Esophagus muscularis mucosa (tissue), 4 donors: Measurements from ENCODE around the gene RNF213. TPM values are rescaled to one million over a fixed set of nuclear protein-coding genes. Genes with fewer than 3 reads are reported as not detected.

Experiments used
- DNase-seq: peaks from one replicate; pipeline ENCODE4 v3.0.0-alpha.2; 2017; ENCODE audit errors: extremely low spot score
- H3K27ac ChIP-seq, 4 donors: fragments of 200-600 bp; sonication (generic); replicated peaks in 1 of 4; 1 replicate in 3 of 4; 2 replicates in 1 of 4; pipeline ENCODE4 v1.5.1; 2016 to 2019; ENCODE audit warnings: mild to moderate bottlenecking in 1 of 4
- H3K27me3 ChIP-seq, 4 donors: fragments of 200-600 bp; sonication (generic); one replicate each; pipeline versions ENCODE4 v1.5.1 to v1.6.0; 2016 to 2019
- H3K36me3 ChIP-seq, 4 donors: fragments of 200-600 bp; sonication (generic); one replicate each; pipeline ENCODE4 v1.5.1; 2016 to 2019
- H3K4me1 ChIP-seq, 4 donors: fragments of 200-600 bp; sonication (generic); one replicate each; pipeline ENCODE4 v1.5.1; 2016 to 2019
- H3K4me3 ChIP-seq, 4 donors: fragments of 200-600 bp; sonication (generic); 1 replicate in 2 of 4; 2 replicates in 2 of 4; pipeline ENCODE4 v1.5.1; 2016 to 2019; ENCODE audit warnings: mild to moderate bottlenecking in 4 of 4, moderate library complexity in 1 of 4
- H3K9me3 ChIP-seq, 4 donors: fragments of 200-600 bp; sonication (generic); 1 replicate in 3 of 4; 2 replicates in 1 of 4; pipeline ENCODE4 v1.5.1; 2016 to 2019
- CTCF ChIP-seq, 3 experiments: fragments of 200-600 bp in 2 of 3; fragments of 450-650 bp in 1 of 3; sonication (generic) in 2 of 3; IDR thresholded peaks; one replicate each; pipeline ENCODE4 v1.5.1; 2017 to 2019; ENCODE audit warnings: antibody characterized with exemption in 3 of 3, mild to moderate bottlenecking in 2 of 3, moderate library complexity in 1 of 3
- EP300 ChIP-seq: sonication (generic); formaldehyde crosslinking; IDR thresholded peaks from one replicate; pipeline ENCODE4 v1.6.1; 2017; ENCODE audit warnings: antibody characterized with exemption
- POLR2A ChIP-seq: fragments of 450-650 bp; IDR thresholded peaks from one replicate; pipeline ENCODE4 v1.6.1; 2017; ENCODE audit warnings: antibody characterized with exemption, moderate library complexity, mild to moderate bottlenecking, low read depth
- POLR2AphosphoS5 ChIP-seq, 2 donors: sonication (generic); formaldehyde crosslinking; IDR thresholded peaks; one replicate each; pipeline ENCODE4 v1.6.1; 2017; ENCODE audit warnings: antibody characterized with exemption in 2 of 2
- WGBS: methylation state at CpG from one replicate; pipeline ENCODE4 v1.1.5; 2018; 5-methylcytosine and 5-hydroxymethylcytosine counted together
- intact Hi-C: fragments of 100-400 bp; cut with DNase I; formaldehyde crosslinking; loops from one replicate; pipeline ENCODE4 v1.15.1; 2023
- total RNA-seq, 4 donors: library from RNA; depleted of rRNA; stranded (reverse); fragments of >200 nt; gene quantifications; one replicate each; pipeline versions ENCODE4 v1.1.0 to v1.2.1, GENCODE V29; 2016

The RNF213 gene
- total RNA-seq, 4 donors from 2014 or later, result 55.8 to 85.7 (median 75.9) TPM

- Histone ChIP-seq H3K27me3 (no peaks in the 10 kb centered on the region), H3K36me3 (peaks cover 4 to 57% (median 36%) of the 10 kb centered on the region in 4 donors), H3K27ac (no peak overlapping the region), H3K9me3 (no peaks in the 10 kb centered on the region), H3K4me3 (no peak overlapping the region), H3K4me1 (peaks cover 30 to 44% (median 38%) of the 10 kb centered on the region in 4 donors)
- WGBS, result 97% methylated on average over 17 of the region's 17 CpGs
- intact Hi-C loops, result no loop called here
- no peak for DNase-seq
- TF ChIP-seq CTCF (IDR thresholded peaks at IDR 0.05), result no peak
- TF ChIP-seq POLR2AphosphoS5 (IDR thresholded peaks at IDR 0.05), result no peak
- no peak for TF ChIP-seq POLR2A
- TF ChIP-seq EP300, result no peak
Measured at GRCh38 chr17:80265205-80266068, 4.8 kb downstream of the RNF213 start.

GRCh38 chr17:80267391-80267790, 6.7 kb downstream of the RNF213 start:
- Histone ChIP-seq H3K36me3 (peaks cover 4 to 57% (median 36%) of the 10 kb centered on the region in 4 donors), H3K27me3 (no peaks in the 10 kb centered on the region), H3K27ac (no peak overlapping the region), H3K9me3 (no peaks in the 10 kb centered on the region), H3K4me1 (peaks cover 20 to 39% (median 27%) of the 10 kb centered on the region in 4 donors), H3K4me3 (no peak overlapping the region)
- intact Hi-C loops, result no loop called here
- 96% methylated on average over 6 of the region's 6 CpGs for whole genome bisulfite sequencing
- no peak for DNase-seq
- TF ChIP-seq CTCF (IDR thresholded peaks at IDR 0.05) (no peak), POLR2A (no peak), POLR2AphosphoS5 (IDR thresholded peaks at IDR 0.05) (no peak), EP300 (no peak)

GRCh38 chr17:80268427-80268826, 7.8 kb downstream of the RNF213 start:
- Histone ChIP-seq H3K4me3 (no peak overlapping the region), H3K27me3 (no peaks in the 10 kb centered on the region), H3K36me3 (peaks cover 4 to 65% (median 44%) of the 10 kb centered on the region in 4 donors), H3K9me3 (no peaks in the 10 kb centered on the region), H3K27ac (no peak overlapping the region), H3K4me1 (peaks cover 10 to 33% (median 17%) of the 10 kb centered on the region in 4 donors)
- no peak for TF ChIP-seq EP300
- TF ChIP-seq CTCF (IDR thresholded peaks at IDR 0.05), result no peak
- no peak for TF ChIP-seq POLR2A
- no peak for TF ChIP-seq POLR2AphosphoS5 (IDR thresholded peaks at IDR 0.05)
- no peak for DNase-seq
- intact Hi-C loops, result no loop called here
- WGBS, result 85% methylated on average over 4 of the region's 4 CpGs

GRCh38 chr17:80269405-80269807, 8.8 kb downstream of the RNF213 start:
- no peak overlapping the region for H3K4me3 ChIP-seq
- no peak overlapping the region for H3K27ac ChIP-seq
- DNase-seq, result no peak
- peaks cover 0 to 70% (median 50%) of the 10 kb centered on the region in 4 donors for H3K36me3 ChIP-seq
- no peaks in the 10 kb centered on the region for H3K9me3 ChIP-seq
- H3K27me3 ChIP-seq, result no peaks in the 10 kb centered on the region
- intact Hi-C loops, result no loop called here
- WGBS, result 87% methylated on average over 2 of the region's 2 CpGs
- H3K4me1 ChIP-seq, result peaks cover 2 to 23% (median 7%) of the 10 kb centered on the region in 4 donors
- TF ChIP-seq EP300 (no peak), POLR2A (no peak), CTCF (IDR thresholded peaks at IDR 0.05) (no peak), POLR2AphosphoS5 (IDR thresholded peaks at IDR 0.05) (no peak)
